DOHH2 (cell line): ENCODE data around the gene SENP2.

ENCODE experiments used
- CTCF ChIP-seq: fragments of 200-600 bp; sonication (generic); IDR thresholded peaks from one replicate; pipeline ENCODE4 v1.5.1; 2014; ENCODE audit warnings: antibody characterized with exemption, mild to moderate bottlenecking, low read depth, low read length; ENCODE audit not compliant: poor library complexity, severe bottlenecking
- EZH2phosphoT487 ChIP-seq: fragments of 200-600 bp; sonication (generic); IDR thresholded peaks from 2 replicates; pipeline ENCODE4 v1.6.1; 2017; ENCODE audit warnings: borderline replicate concordance, mild to moderate bottlenecking, antibody characterized with exemption, low read length, moderate library complexity, mixed read lengths

- TF ChIP-seq CTCF (no peak), EZH2phosphoT487 (no peak)
Observed at GRCh38 chr3:185555101-185555501, 31.0 kb upstream of the SENP2 start.
